ENCODE data around the gene HRAS. TPM values are rescaled to one million over a fixed set of nuclear protein-coding genes. Genes with fewer than 3 reads are reported as not detected.
A peak's percentile ranks its signal among the peaks of the same experiment; 100 is the strongest.

HRAS gene
- total RNA-seq: 10 to 100 TPM; 20.5 to 73.5 TPM
- polyA plus RNA-seq: 100 to 1,000 TPM in 1 of 2 donors, 10 to 100 TPM in 1; 65.8 to 133 TPM
- long read RNA-seq, donor 1, transcript HRAS-201 (6 exons, 894 nt): major isoform, 12 of 16 reads
- long read RNA-seq, donor 1, partial matches to known transcripts: 0 of 16 reads
- long read RNA-seq, donor 1, other reads (novel, unspliced or antisense): 0 of 16 reads
- long read RNA-seq, donor 2, partial matches to known transcripts: 0 of 4 reads
- long read RNA-seq, donor 2, other reads (novel, unspliced or antisense): 0 of 4 reads
- long read RNA-seq, donor 3, transcript HRAS-201 (6 exons, 894 nt): major isoform, 5 of 8 reads
- long read RNA-seq, donor 3, partial matches to known transcripts: 0 of 8 reads
- long read RNA-seq, donor 3, other reads (novel, unspliced or antisense): 0 of 8 reads
- long read RNA-seq, donor 4, partial matches to known transcripts: 0 of 2 reads
- long read RNA-seq, donor 4, other reads (novel, unspliced or antisense): 0 of 2 reads
- long read RNA-seq, donor 5, transcript HRAS-201 (6 exons, 894 nt): major isoform, 14 of 21 reads
- long read RNA-seq, donor 5, partial matches to known transcripts: 0 of 21 reads
- long read RNA-seq, donor 5, other reads (novel, unspliced or antisense): 0 of 21 reads

DNA sequence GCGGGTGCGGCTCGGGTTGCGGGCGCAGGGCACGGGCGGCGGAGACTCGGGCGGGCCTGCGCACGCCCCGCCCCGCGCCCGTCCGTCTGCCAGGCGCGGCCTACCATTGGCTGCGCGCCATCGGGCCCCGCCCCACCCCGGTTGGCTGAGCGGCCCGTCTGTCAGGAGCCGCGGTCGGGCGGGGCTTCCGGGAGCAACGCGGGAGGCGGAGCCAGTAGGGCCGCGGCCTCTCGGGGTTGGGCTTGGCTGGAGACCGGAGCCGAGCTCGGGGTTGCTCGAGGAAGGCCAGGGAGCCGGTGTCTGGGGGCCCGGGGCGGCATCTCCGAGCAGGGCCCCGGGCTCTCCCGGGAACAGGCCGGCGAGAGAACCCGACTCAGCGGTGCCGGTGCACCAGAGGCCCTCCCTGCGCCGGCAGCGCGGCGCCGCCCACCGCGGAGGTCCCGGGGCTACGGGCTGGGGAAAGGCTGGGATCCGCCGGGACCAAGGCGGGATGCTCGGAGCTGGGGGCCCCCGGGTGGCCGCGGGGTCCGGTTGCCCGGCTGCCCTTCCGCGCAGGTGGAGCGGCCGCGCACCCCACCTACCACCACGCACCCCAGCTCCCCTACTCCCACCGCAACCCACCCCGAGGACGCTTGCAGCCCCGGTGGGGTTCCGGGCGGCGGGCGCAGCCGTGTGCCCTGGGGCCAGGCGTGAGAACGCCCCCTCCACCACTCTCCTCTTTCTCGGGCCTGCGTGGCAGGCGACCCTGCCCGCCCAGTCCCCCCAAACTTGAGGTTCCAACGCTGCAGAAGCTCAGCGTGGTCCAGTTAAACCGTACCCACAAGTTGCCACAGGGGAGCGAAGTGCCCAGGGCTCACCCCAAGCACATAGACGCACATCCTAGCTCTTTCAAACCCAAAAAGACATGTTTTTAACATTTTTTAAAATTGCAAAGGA, at the start of gene HRAS:
TSS of gene HRAS (minus strand) at position 58 of the 936 bp plus-strand sequence.
- 1 to 2% methylated on average over 66 to 97 of the region's 97 CpGs for WGBS, 2 donors
- peaks cover 0 to 23% (median 6%) of the 10 kb centered on the region in 5 donors for H3K4me1 ChIP-seq (ENCODE audit: control insufficient read depth in 5 of 5, insufficient read depth in 5 of 5, low read length in 5 of 5)
- peak within 1 kb of the TSS in 1 of 2 donors; percentile 11 for H3K9ac ChIP-seq (ENCODE audit: insufficient read depth in 1 of 2, low read length in 2 of 2)
- H3K27me3 ChIP-seq (ENCODE audit: control insufficient read depth in 3 of 3, insufficient read depth in 3 of 3, low read length in 2 of 3): peaks cover 0 to 11% (median 10%) of the 10 kb centered on the region in 3 donors
- H3K4me3 ChIP-seq: peak within 1 kb of the TSS; percentile 73
- H3K9me3 ChIP-seq (ENCODE audit: control insufficient read depth in 4 of 4, insufficient read depth in 3 of 4, low read length in 3 of 4): peaks cover 0 to 2% (median 0%) of the 10 kb centered on the region in 4 donors
- TF ChIP-seq, protein P1, sequence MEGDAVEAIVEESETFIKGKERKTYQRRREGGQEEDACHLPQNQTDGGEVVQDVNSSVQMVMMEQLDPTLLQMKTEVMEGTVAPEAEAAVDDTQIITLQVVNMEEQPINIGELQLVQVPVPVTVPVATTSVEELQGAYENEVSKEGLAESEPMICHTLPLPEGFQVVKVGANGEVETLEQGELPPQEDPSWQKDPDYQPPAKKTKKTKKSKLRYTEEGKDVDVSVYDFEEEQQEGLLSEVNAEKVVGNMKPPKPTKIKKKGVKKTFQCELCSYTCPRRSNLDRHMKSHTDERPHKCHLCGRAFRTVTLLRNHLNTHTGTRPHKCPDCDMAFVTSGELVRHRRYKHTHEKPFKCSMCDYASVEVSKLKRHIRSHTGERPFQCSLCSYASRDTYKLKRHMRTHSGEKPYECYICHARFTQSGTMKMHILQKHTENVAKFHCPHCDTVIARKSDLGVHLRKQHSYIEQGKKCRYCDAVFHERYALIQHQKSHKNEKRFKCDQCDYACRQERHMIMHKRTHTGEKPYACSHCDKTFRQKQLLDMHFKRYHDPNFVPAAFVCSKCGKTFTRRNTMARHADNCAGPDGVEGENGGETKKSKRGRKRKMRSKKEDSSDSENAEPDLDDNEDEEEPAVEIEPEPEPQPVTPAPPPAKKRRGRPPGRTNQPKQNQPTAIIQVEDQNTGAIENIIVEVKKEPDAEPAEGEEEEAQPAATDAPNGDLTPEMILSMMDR (IDR thresholded peaks at IDR 0.05; ENCODE audit: control extremely low read depth, extremely low read depth): no peak
- DNase-seq: peak; percentile 95 to 98 (median 97)
- ATAC-seq (ENCODE audit: insufficient read depth, low FRiP score): peak; percentile 89
- H3K36me3 ChIP-seq (ENCODE audit: control insufficient read depth in 4 of 4, insufficient read depth in 4 of 4, low read length in 4 of 4): peaks cover 0 to 27% (median 3%) of the 10 kb centered on the region in 4 donors
- peak within 1 kb of the TSS; percentile 84 to 87 for H3K27ac ChIP-seq (ENCODE audit: low read depth in 1 of 2, low read length in 1 of 2)

DNA sequence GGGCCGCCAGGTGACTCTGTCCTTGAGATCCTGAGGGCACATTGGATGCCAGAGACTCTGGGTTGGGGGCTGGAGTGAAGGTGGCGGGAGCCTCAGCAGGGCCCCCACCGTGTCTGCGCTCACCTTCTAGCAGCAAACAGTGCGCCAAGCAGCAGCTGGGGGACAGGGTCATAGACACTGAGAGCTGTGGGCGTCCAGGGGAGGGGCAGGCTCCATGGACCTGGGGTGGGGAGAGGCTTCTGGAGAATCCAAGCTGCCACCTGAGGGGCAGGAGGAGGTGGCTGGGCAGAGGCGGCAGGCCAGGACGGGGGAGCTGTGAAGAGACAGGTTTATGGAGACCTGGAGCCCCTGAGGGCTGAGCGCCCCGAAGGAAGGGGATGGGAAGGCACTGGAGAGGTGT, 48.9 kb upstream of the HRAS start:
- no peak for ATAC-seq (ENCODE audit: insufficient read depth, low FRiP score)
- TF ChIP-seq, protein P1 (IDR thresholded peaks at IDR 0.05; ENCODE audit: control extremely low read depth, extremely low read depth): no peak
- 97 to 98% methylated on average over 10 of the region's 10 CpGs for WGBS, 2 donors
- no peaks in the 10 kb centered on the region for H3K9me3 ChIP-seq (ENCODE audit: control insufficient read depth in 4 of 4, insufficient read depth in 3 of 4, low read length in 3 of 4)
- H3K4me1 ChIP-seq (ENCODE audit: control insufficient read depth in 5 of 5, insufficient read depth in 5 of 5, low read length in 5 of 5): peaks cover 0 to 12% (median 0%) of the 10 kb centered on the region in 5 donors
- DNase-seq: no peak
- peaks cover 8 to 35% (median 30%) of the 10 kb centered on the region in 4 donors for H3K36me3 ChIP-seq (ENCODE audit: control insufficient read depth in 4 of 4, insufficient read depth in 4 of 4, low read length in 4 of 4)
- no peak overlapping the region for H3K4me3 ChIP-seq
- no peak overlapping the region for H3K9ac ChIP-seq (ENCODE audit: insufficient read depth in 1 of 2, low read length in 2 of 2)
- no peaks in the 10 kb centered on the region for H3K27me3 ChIP-seq (ENCODE audit: control insufficient read depth in 3 of 3, insufficient read depth in 3 of 3, low read length in 2 of 3)
- no peak overlapping the region for H3K27ac ChIP-seq (ENCODE audit: low read depth in 1 of 2, low read length in 1 of 2)

DNA sequence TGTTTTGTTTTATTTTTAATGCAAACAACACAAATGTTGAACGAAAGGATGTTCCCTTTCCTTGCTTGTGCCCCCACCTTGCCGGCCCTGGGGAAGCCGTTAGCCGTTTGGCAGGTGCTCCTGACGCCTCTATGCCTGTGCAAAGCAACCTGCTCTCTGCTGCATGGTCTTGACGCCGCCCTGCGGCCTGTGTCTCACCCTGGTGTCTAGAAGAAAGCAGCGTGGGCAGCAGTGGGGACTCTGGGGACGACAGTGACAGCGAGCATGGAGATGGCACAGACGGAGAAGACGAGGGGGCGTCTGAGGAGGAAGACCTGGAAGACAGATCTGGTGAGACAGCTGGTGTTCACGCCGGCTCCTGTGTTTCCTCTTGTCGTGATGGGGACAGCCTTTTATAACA, 46.4 kb upstream of the HRAS start:
- 82 to 87% methylated on average over 17 of the region's 17 CpGs for WGBS, 2 donors
- TF ChIP-seq, protein P1 (IDR thresholded peaks at IDR 0.05; ENCODE audit: control extremely low read depth, extremely low read depth): no peak
- Histone ChIP-seq H3K4me1 (ENCODE audit: control insufficient read depth in 5 of 5, insufficient read depth in 5 of 5, low read length in 5 of 5) (peaks cover 0 to 30% (median 12%) of the 10 kb centered on the region in 5 donors), H3K9ac (ENCODE audit: insufficient read depth in 1 of 2, low read length in 2 of 2) (no peak overlapping the region), H3K36me3 (ENCODE audit: control insufficient read depth in 4 of 4, insufficient read depth in 4 of 4, low read length in 4 of 4) (peaks cover 5 to 28% (median 19%) of the 10 kb centered on the region in 4 donors), H3K27ac (ENCODE audit: low read depth in 1 of 2, low read length in 1 of 2) (no peak overlapping the region), H3K27me3 (ENCODE audit: control insufficient read depth in 3 of 3, insufficient read depth in 3 of 3, low read length in 2 of 3) (no peaks in the 10 kb centered on the region), H3K9me3 (ENCODE audit: control insufficient read depth in 4 of 4, insufficient read depth in 3 of 4, low read length in 3 of 4) (no peaks in the 10 kb centered on the region), H3K4me3 (no peak overlapping the region)
- ATAC-seq (ENCODE audit: insufficient read depth, low FRiP score) (no peak), DNase-seq (no peak)

Measured in lung (tissue), 16 donors.